Heart right ventricle (tissue), 16 donors: ENCODE measurements around the gene TMEM207. TPM values are rescaled to one million over a fixed set of nuclear protein-coding genes. Genes with fewer than 3 reads are reported as not detected.

Source experiments
- ATAC-seq, 8 donors: fragments of 200-7000 bp; cut with Tn5 transposase; one replicate each; pipeline ENCODE4 v1.9.1; 2020; ENCODE audit warnings: mild to moderate bottlenecking in 8 of 8, moderate library complexity in 8 of 8, moderate number of reproducible peaks in 1 of 8
- DNase-seq, 2 donors: peaks; one replicate each; pipeline ENCODE4 v3.0.0-alpha.2; 2020
- H3K27ac ChIP-seq, 10 donors: fragments of 200-600 bp; sonication (generic) in 2 of 10; one replicate each; pipeline versions ENCODE4 v1.5.0 to v1.8.0; 2020 to 2022; ENCODE audit warnings: mild to moderate bottlenecking in 3 of 10
- H3K27me3 ChIP-seq, 7 donors: fragments of 200-600 bp; one replicate each; pipeline ENCODE4 v1.8.0; 2021 to 2022; ENCODE audit warnings: mild to moderate bottlenecking in 2 of 7
- H3K36me3 ChIP-seq, 9 donors: fragments of 200-600 bp; sonication (generic) in 1 of 9; one replicate each; pipeline versions ENCODE4 v1.5.0 to v1.8.0; 2020 to 2022; ENCODE audit warnings: mild to moderate bottlenecking in 2 of 9
- H3K4me1 ChIP-seq, 9 donors: fragments of 200-600 bp; sonication (generic) in 1 of 9; one replicate each; pipeline versions ENCODE4 v1.5.0 to v1.8.0; 2020 to 2022; ENCODE audit warnings: mild to moderate bottlenecking in 4 of 9
- H3K4me3 ChIP-seq, 10 donors: fragments of 200-600 bp; sonication (generic) in 2 of 10; one replicate each; pipeline versions ENCODE4 v1.5.0 to v1.8.0; 2020 to 2022; ENCODE audit warnings: mild to moderate bottlenecking in 7 of 10, moderate library complexity in 2 of 10
- H3K9me3 ChIP-seq, 11 donors: fragments of 200-600 bp in 10 of 11; sonication (generic) in 2 of 11; one replicate each; pipeline versions ENCODE4 v1.5.0 to v1.8.0; 2013 to 2022; ENCODE audit warnings: mild to moderate bottlenecking in 2 of 11, control low read depth in 1 of 11, moderate library complexity in 1 of 11
- CTCF ChIP-seq, 9 donors: fragments of 200-600 bp; sonication (generic) in 2 of 9; IDR thresholded peaks; one replicate each; pipeline versions ENCODE4 v1.5.0 to v1.8.0; 2021 to 2022; ENCODE audit warnings: antibody characterized with exemption in 9 of 9, mild to moderate bottlenecking in 5 of 9, moderate library complexity in 1 of 9
- WGBS, 2 donors: extraction: QIAGEN DNeasy Blood & Tissue Kit; methylation state at CpG; one replicate each; pipeline ENCODE4 v1.1.7; 2013; ENCODE audit warnings: inconsistent platforms in 1 of 2; 5-methylcytosine and 5-hydroxymethylcytosine counted together
- intact Hi-C, 10 donors: fragments of 100-400 bp; cut with DNase I; formaldehyde crosslinking; loops; one replicate each; pipeline versions ENCODE4 v1.11.1 to v1.14.2; 2022
- polyA plus RNA-seq, 2 donors: library from polyadenylated mRNA; stranded (reverse); fragments of 200-250 nt; gene quantifications; one replicate each; pipeline ENCODE4 v1.2.3, GENCODE V29; 2013
- total RNA-seq, 10 donors: library from RNA; stranded (reverse); fragmentation: NEBNext Ultra II Directional in 3 of 10; extraction: Animal tissue kit (Norgen Biotek cat#: 25700) in 3 of 10; gene quantifications; one replicate each; pipeline versions ENCODE4 v1.2.1 to v1.2.4, GENCODE V29; 2021 to 2023
- donor health status: Arrhythmogenic right ventricular cardiomyopathy.
- donor health status: ischemic (EF 13 %, LVEDD 7.1; RV severe dilation, severe dysfunction).
- donor health status: healthy with polysubstance abuse.
- donor health status: DM: no; HTN: yes; CAD: no.
- donor health status: DM: no; HTN: no; CAD: no.
- donor health status: ischemic (EF 25% LVEDD 6.9; RV normal size, moderate dysfunction).
- donor health status: ischemic (EF 25% LVEDD 5.7; RV mildly dilated, moderate dysfunction).
- donor health status: healthy.
- donor health status: DM: yes; HTN: yes; CAD: no.
- donor health status: Ischemic cardiomyopathy.
- donor health status: ischemic (EF 35%, LVEDD 5.7; RV mildly dilated, moderate dysfunction).
- donor health status: nonischemic (EF 11% LVEDD 7.7; RV severe dilation, severe dysfunction).
- donor health status: DM: yes; HTN: yes; CAD: no.
- donor health status: PGD.
- donor health status: ischemic (EF 29% LVEDD 5.4; RV normal size, mild dysfunction).
- donor health status: nonischemic (EF 23%, LVEDD 6.1; RV moderate dilation, normal function).

The TMEM207 gene
- total and polyA plus RNA-seq, 12 donors, result not detected

- Histone ChIP-seq H3K4me3 (no peak overlapping the region), H3K36me3 (no peaks in the 10 kb centered on the region), H3K4me1 (no peaks in the 10 kb centered on the region), H3K27me3 (peaks cover 0 to 5% (median 0%) of the 10 kb centered on the region in 7 donors), H3K9me3 (no peaks in the 10 kb centered on the region), H3K27ac (no peak overlapping the region)
- TF ChIP-seq CTCF (IDR thresholded peaks at IDR 0.05), result no peak
- intact Hi-C loops, result no loop called here
- DNase-seq, result no peak
- ATAC-seq, result no peak
Observed at GRCh38 chr3:190432216-190432615, 17.5 kb downstream of the TMEM207 start.

GRCh38 chr3:190430906-190431305, 18.8 kb downstream of the TMEM207 start:
- no peak for TF ChIP-seq CTCF (IDR thresholded peaks at IDR 0.05)
- ATAC-seq (no peak), DNase-seq (no peak)
- Histone ChIP-seq H3K4me3 (no peak overlapping the region), H3K9me3 (no peaks in the 10 kb centered on the region), H3K27ac (no peak overlapping the region), H3K4me1 (no peaks in the 10 kb centered on the region), H3K27me3 (peaks cover 0 to 5% (median 0%) of the 10 kb centered on the region in 7 donors), H3K36me3 (no peaks in the 10 kb centered on the region)
- intact Hi-C loops, result no loop called here
- 77 to 82% methylated on average over 2 of the region's 2 CpGs for WGBS, 2 donors

- Histone ChIP-seq H3K4me3 (no peak overlapping the region), H3K36me3 (no peaks in the 10 kb centered on the region), H3K27ac (no peak overlapping the region), H3K9me3 (no peaks in the 10 kb centered on the region), H3K4me1 (peaks cover 0 to 6% (median 0%) of the 10 kb centered on the region in 9 donors), H3K27me3 (no peaks in the 10 kb centered on the region)
- no peak for DNase-seq
- TF ChIP-seq CTCF (IDR thresholded peaks at IDR 0.05), result no peak
- intact Hi-C loops, result loop anchor here in 5 of 10 donors (5.0 to 10.0 kb wide), 5 partner anchors 75 to 465 kb away; no protein-coding TSS in a partner anchor
- no peak for ATAC-seq
- WGBS, 2 donors, result 90 to 91% methylated on average over 2 of the region's 2 CpGs
Observed at GRCh38 chr3:190429681-190430080, 20.0 kb downstream of the TMEM207 start.

- Histone ChIP-seq H3K27me3 (no peaks in the 10 kb centered on the region), H3K9me3 (no peaks in the 10 kb centered on the region), H3K27ac (no peak overlapping the region), H3K36me3 (no peaks in the 10 kb centered on the region), H3K4me1 (peaks cover 0 to 7% (median 0%) of the 10 kb centered on the region in 9 donors), H3K4me3 (no peak overlapping the region)
- WGBS, 2 donors, result 89 to 91% methylated on average over 6 of the region's 6 CpGs
- no peak for TF ChIP-seq CTCF (IDR thresholded peaks at IDR 0.05)
- ATAC-seq (no peak), DNase-seq (no peak)
- intact Hi-C loops, result loop anchor here in 5 of 10 donors (5.0 to 10.0 kb wide), 5 partner anchors 78 to 462 kb away; no protein-coding TSS in a partner anchor
Observed at GRCh38 chr3:190426806-190427507, 22.7 kb downstream of the TMEM207 start.
